AG09319 (cell line): ENCODE measurements around the gene NLGN1.
A peak's percentile ranks its signal among the peaks of the same experiment; 100 is the strongest.

Source experiments
- DNase-seq: peaks from one replicate; pipeline ENCODE4 v3.0.0-alpha.2; 2010; ENCODE audit warnings: low read depth; ENCODE audit errors: extremely low read depth
- TF ChIP-seq, protein P1 (sequence below): IDR thresholded peaks from 2 replicates; pipeline ENCODE4 v1.5.1; 2011; ENCODE audit warnings: low read depth, mild to moderate bottlenecking, inconsistent platforms, low read length, moderate library complexity

NLGN1 gene

DNA sequence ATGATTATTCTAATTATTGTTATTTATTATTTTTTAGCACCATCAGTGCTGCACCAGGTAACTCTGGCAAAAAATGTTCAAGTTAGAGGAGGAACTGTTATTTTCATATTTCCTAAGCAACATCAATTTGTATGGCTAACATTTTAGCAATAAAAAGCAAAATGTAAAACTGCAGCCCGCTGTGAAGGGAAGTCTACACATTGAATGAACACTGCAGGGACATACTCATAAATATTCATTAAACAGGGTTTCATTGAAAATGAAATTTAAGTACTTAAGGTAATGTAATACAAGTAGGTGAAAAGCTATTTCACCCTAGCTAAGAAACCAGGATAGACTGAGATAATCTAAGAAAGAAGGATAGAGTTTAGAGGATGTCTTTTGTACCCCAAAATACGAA is 532.7 kb downstream of the NLGN1 start:
- TF ChIP-seq, protein P1, sequence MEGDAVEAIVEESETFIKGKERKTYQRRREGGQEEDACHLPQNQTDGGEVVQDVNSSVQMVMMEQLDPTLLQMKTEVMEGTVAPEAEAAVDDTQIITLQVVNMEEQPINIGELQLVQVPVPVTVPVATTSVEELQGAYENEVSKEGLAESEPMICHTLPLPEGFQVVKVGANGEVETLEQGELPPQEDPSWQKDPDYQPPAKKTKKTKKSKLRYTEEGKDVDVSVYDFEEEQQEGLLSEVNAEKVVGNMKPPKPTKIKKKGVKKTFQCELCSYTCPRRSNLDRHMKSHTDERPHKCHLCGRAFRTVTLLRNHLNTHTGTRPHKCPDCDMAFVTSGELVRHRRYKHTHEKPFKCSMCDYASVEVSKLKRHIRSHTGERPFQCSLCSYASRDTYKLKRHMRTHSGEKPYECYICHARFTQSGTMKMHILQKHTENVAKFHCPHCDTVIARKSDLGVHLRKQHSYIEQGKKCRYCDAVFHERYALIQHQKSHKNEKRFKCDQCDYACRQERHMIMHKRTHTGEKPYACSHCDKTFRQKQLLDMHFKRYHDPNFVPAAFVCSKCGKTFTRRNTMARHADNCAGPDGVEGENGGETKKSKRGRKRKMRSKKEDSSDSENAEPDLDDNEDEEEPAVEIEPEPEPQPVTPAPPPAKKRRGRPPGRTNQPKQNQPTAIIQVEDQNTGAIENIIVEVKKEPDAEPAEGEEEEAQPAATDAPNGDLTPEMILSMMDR: no peak

DNA sequence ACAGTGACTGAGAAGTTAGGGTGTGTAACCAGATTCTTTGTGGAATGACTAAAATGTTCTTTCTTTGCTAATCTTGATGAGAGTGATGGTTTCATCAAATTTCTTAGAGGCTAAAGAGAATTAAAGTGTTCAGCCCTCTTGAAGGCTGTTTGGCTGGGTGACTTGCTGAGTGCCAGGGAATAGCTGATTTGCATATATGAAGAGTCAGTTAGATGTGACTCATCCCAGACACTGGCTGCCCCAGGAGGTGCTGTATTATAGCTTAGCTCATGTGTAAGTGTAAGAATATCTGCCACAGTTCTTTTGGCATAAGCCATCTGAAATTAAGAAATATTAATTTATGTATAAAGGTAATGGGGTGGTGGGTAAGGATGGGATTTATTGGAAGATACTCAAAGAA is 535.1 kb downstream of the NLGN1 start:
- no peak for DNase-seq
- TF ChIP-seq, protein P1: no peak

More for the DNA sequence above, 532.7 kb downstream of the NLGN1 start:
- no peak for DNase-seq

GRCh38 chr3:173933113-173933512 is 535.6 kb downstream of the NLGN1 start:
- no peak for DNase-seq

GRCh38 chr3:173936316-173936715 is 538.8 kb downstream of the NLGN1 start:
- TF ChIP-seq, protein P1: no peak
- no peak for DNase-seq

More at GRCh38 chr3:173933113-173933512, 535.6 kb downstream of the NLGN1 start:
- TF ChIP-seq, protein P1: no peak

- DNase-seq: peak; percentile 23
- TF ChIP-seq, protein P1: no peak
These were observed 540.6 kb downstream of the NLGN1 start for GRCh38 chr3:173938159-173938558.

DNA sequence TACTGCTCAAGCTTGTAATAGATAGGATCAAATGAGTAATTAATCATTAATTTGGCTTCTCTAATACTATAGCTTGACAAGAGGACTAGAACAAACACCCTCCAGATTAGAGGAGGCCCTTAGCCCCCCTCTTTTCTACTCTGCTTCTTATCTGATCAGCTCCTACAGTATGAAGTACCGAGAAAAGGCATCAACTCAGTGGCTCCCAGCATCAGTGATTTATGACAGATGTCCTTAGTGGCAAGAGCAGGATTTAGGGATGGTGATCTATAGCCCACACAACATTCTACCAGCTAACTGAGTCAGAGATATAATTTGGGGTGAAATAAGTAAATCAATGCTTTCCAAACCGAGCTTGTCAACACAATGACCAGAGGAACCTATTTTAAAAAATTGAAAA is 541.1 kb downstream of the NLGN1 start:
- DNase-seq: no peak
- TF ChIP-seq, protein P1: no peak

DNA sequence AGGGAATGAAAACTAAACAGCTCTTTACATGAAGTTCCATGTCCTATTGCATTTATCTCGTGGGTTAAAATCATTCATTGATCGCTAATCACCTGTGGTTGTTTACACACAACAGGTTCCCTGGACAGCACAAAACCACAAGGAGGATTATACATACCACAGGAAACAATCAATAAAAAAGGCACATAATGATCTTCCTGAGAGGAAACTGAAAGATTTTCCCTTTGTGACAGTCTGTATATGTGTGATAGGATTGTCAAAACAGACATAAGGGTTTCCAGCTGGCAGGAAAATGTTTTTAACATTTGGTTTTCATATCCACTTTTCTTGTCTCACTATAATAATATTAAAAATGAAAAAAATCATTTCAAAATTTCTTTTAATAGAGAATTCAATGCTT is 541.8 kb downstream of the NLGN1 start:
- DNase-seq: no peak
- TF ChIP-seq, protein P1: no peak
